Adrenal gland (tissue), 12 donors: ENCODE results near the gene FAM162B. TPM values are rescaled to one million over a fixed set of nuclear protein-coding genes. Genes with fewer than 3 reads are reported as not detected.

Experiments used
- DNase-seq, 7 donors: peaks; one replicate each; pipeline ENCODE4 v3.0.0-alpha.2; 2019 to 2020
- H3K27ac ChIP-seq, 5 donors: fragments of 200-600 bp; sonication (generic) in 4 of 5; 1 replicate in 3 of 5; 2 replicates in 2 of 5; pipeline versions ENCODE4 v1.5.1 to v1.8.0; 2016 to 2020; ENCODE audit warnings: mild to moderate bottlenecking in 1 of 5
- H3K27me3 ChIP-seq: fragments of 200-600 bp; 2 replicates; pipeline ENCODE4 v1.8.0; 2021
- H3K36me3 ChIP-seq, 2 donors: fragments of 200-600 bp; replicated peaks in 1 of 2; 1 replicate in 1 of 2; 2 replicates in 1 of 2; pipeline versions ENCODE4 v1.5.1 to v1.8.0; 2018 to 2022
- H3K4me1 ChIP-seq, 2 donors: fragments of 200-600 bp; replicated peaks in 1 of 2; 1 replicate in 1 of 2; 2 replicates in 1 of 2; pipeline versions ENCODE4 v1.5.1 to v1.8.0; 2018 to 2021
- H3K4me3 ChIP-seq, 4 donors: fragments of 200-600 bp; sonication (generic) in 3 of 4; one replicate each; pipeline ENCODE4 v1.5.1; 2016 to 2018
- H3K9me3 ChIP-seq, 3 donors: fragments of 200-600 bp; sonication (generic) in 1 of 3; replicated peaks in 1 of 3; 1 replicate in 2 of 3; 2 replicates in 1 of 3; pipeline versions ENCODE4 v1.5.1 to v1.8.0; 2016 to 2021
- CTCF ChIP-seq, 6 experiments: fragments of 450-650 bp in 4 of 6; fragments of 200-600 bp in 2 of 6; sonication (generic) in 1 of 6; IDR thresholded peaks; 1 replicate in 5 of 6; 2 replicates in 1 of 6; pipeline versions ENCODE4 v1.5.1 to v1.8.0; 2016 to 2021; ENCODE audit warnings: antibody characterized with exemption in 6 of 6, mild to moderate bottlenecking in 2 of 6, moderate library complexity in 1 of 6
- POLR2A ChIP-seq, 2 donors: fragments of 450-650 bp; IDR thresholded peaks; one replicate each; pipeline ENCODE4 v1.6.1; 2017; ENCODE audit warnings: antibody characterized with exemption in 2 of 2, mild to moderate bottlenecking in 2 of 2, moderate library complexity in 1 of 2
- WGBS, 4 donors: extraction: QIAGEN DNeasy Blood & Tissue Kit in 2 of 4; methylation state at CpG; one replicate each; pipeline versions ENCODE4 v1.1.5 to v1.1.7; 2013 to 2017; 5-methylcytosine and 5-hydroxymethylcytosine counted together
- intact Hi-C, 2 donors: fragments of 100-400 bp; cut with DNase I; formaldehyde crosslinking; loops; one replicate each; pipeline versions ENCODE4 v1.14.1 to v1.15.0; 2022 to 2023
- polyA plus RNA-seq, 3 donors: library from polyadenylated mRNA; stranded (reverse); fragments of 200-250 nt in 2 of 3; fragments of 350-450 nt in 1 of 3; fragmentation: Illumina TruSeq in 1 of 3; extraction: RNeasy Lipid Tissue Mini Kit (QIAGEN cat#74804) in 1 of 3; gene quantifications; one replicate each; pipeline ENCODE4 v1.2.3, GENCODE V29; 2013 to 2014
- total RNA-seq, 9 donors: library from RNA; depleted of rRNA in 4 of 9; stranded (reverse); fragments of >200 nt in 4 of 9; fragments of 120-200 nt in 1 of 9; fragmentation: NEBNext Ultra II Directional in 1 of 9; extraction: Animal tissue kit (Norgen Biotek cat#: 25700) in 1 of 9; gene quantifications; one replicate each; pipeline versions ENCODE4 v1.1.0 to v1.2.4, GENCODE V29; 2013 to 2023
- donor health status: healthy with polysubstance abuse.
- donor health status: Bipolar disorder and iron deficiency.
- donor health status: DM: yes; HTN: yes; CAD: no.
- donor health status: DM: no; HTN: no; CAD: no.
- donor health status: DM: no; HTN: no; CAD: no.
- donor health status: DM: yes; HTN: yes; CAD: no.

Gene FAM162B
- total and polyA plus RNA-seq, 12 donors: 0.87 to 14.9 (median 6.3) TPM

- intact Hi-C loops: no loop called here
- no peaks in the 10 kb centered on the region for H3K9me3 ChIP-seq
- H3K36me3 ChIP-seq: no peaks in the 10 kb centered on the region
- no peak overlapping the region for H3K27ac ChIP-seq
- DNase-seq: no peak
- no peaks in the 10 kb centered on the region for H3K27me3 ChIP-seq
- 66 to 69% (median 68%) methylated on average over 5 of the region's 5 CpGs for WGBS, 4 donors
- TF ChIP-seq POLR2A (IDR thresholded peaks at IDR 0.05) (no peak), CTCF (IDR thresholded peaks at IDR 0.05) (no peak)
- no peak overlapping the region for H3K4me3 ChIP-seq
- H3K4me1 ChIP-seq: peaks cover 0 to 4% of the 10 kb centered on the region in 2 donors
Observed at GRCh38 chr6:116766506-116767176, 1.1 kb upstream of the FAM162B start.

- H3K27ac ChIP-seq: peak overlapping the region in 1 of 5 donors; percentile 68
- peaks cover 0 to 4% of the 10 kb centered on the region in 2 donors for H3K4me1 ChIP-seq
- 49 to 100% (median 58%) methylated on average over 2 to 19 of the region's 19 CpGs for WGBS, 4 donors
- H3K27me3 ChIP-seq: no peaks in the 10 kb centered on the region
- peak overlapping the region in 2 of 4 donors; percentile 30 to 61 for H3K4me3 ChIP-seq
- H3K9me3 ChIP-seq: no peaks in the 10 kb centered on the region
- intact Hi-C loops: no loop called here
- TF ChIP-seq POLR2A (IDR thresholded peaks at IDR 0.05) (no peak), CTCF (IDR thresholded peaks at IDR 0.05) (no peak)
- peak in 1 of 7 donors; percentile 19 for DNase-seq
- H3K36me3 ChIP-seq: no peaks in the 10 kb centered on the region
Observed at GRCh38 chr6:116764629-116764960, 924 bp downstream of the FAM162B start.

- no peaks in the 10 kb centered on the region for H3K27me3 ChIP-seq
Observed at GRCh38 chr6:116763906-116764628, 1.5 kb downstream of the FAM162B start.

More at GRCh38 chr6:116763906-116764628, 1.5 kb downstream of the FAM162B start:
- 74 to 88% (median 85%) methylated on average over 11 of the region's 11 CpGs for WGBS, 4 donors
- peak overlapping the region in 1 of 5 donors; percentile 68 for H3K27ac ChIP-seq
- intact Hi-C loops: no loop called here
- no peaks in the 10 kb centered on the region for H3K36me3 ChIP-seq
- H3K4me1 ChIP-seq: peaks cover 0 to 4% of the 10 kb centered on the region in 2 donors
- no peaks in the 10 kb centered on the region for H3K9me3 ChIP-seq
- no peak for TF ChIP-seq CTCF (IDR thresholded peaks at IDR 0.05)
- TF ChIP-seq POLR2A (IDR thresholded peaks at IDR 0.05): no peak
- no peak for DNase-seq
- H3K4me3 ChIP-seq: peak overlapping the region in 1 of 4 donors; percentile 61
